ENCODE measurements around the gene MMP28.

MMP28 gene, protein sequence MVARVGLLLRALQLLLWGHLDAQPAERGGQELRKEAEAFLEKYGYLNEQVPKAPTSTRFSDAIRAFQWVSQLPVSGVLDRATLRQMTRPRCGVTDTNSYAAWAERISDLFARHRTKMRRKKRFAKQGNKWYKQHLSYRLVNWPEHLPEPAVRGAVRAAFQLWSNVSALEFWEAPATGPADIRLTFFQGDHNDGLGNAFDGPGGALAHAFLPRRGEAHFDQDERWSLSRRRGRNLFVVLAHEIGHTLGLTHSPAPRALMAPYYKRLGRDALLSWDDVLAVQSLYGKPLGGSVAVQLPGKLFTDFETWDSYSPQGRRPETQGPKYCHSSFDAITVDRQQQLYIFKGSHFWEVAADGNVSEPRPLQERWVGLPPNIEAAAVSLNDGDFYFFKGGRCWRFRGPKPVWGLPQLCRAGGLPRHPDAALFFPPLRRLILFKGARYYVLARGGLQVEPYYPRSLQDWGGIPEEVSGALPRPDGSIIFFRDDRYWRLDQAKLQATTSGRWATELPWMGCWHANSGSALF

DNA sequence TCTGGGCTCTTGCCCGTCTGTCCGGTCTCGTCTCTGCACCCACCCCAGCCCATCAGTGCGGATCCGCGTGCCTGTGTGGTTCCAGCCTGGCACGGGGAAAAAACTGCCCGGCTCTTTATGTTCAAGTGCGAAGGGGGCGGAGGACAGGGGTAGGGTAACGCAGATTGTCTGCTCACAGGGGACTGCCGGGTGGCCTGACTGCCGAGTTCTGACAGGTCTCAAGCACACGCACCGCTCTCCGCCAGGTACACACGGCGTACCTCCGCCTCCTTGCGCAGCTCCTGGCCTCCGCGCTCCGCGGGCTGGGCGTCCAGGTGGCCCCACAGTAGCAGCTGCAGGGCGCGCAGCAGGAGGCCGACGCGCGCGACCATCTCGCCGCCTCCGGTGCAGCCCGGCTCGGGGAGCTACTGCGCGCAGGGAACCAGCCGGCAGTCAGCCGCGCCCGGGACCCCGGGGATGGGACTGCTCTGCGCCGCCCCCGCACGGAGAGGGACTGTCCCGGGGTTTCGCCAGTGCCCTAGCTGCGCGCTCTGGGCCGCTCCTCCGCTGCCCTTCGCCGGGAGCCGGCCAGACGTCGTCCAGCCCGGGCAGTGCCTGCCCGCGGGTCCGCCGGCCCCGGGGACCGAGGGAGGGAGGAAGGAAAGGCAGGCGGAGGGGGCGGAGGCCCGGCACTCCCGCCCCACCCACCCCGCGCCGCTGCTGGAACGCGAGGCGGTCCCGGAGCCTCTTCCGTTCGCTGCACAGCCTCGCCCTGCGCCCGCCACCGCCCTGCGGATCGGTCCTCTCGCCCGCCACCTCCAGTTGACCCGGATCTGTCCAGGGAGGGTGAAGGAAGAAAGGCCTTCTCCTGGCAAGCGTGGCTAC, at the start of gene MMP28:
MMP28 (minus strand) TSS at position 635 of the 864 bp plus-strand sequence; CDS start at position 371, 264 bp downstream.
- DNase-seq, result no peak

DNA sequence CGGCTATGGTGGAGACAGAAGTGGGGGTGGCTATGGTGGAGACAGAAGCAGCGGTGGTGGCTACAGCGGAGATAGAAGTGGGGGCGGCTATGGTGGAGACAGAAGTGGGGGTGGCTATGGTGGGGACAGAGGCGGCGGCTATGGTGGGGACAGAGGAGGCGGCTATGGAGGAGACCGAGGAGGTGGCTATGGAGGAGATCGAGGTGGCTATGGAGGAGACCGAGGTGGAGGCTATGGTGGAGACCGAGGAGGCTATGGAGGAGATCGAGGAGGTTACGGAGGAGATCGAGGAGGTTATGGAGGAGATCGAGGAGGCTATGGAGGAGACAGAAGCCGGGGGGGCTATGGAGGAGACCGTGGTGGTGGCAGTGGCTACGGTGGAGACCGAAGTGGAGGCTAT, 49.1 kb upstream of the MMP28 start:
- no peak for DNase-seq

DNA sequence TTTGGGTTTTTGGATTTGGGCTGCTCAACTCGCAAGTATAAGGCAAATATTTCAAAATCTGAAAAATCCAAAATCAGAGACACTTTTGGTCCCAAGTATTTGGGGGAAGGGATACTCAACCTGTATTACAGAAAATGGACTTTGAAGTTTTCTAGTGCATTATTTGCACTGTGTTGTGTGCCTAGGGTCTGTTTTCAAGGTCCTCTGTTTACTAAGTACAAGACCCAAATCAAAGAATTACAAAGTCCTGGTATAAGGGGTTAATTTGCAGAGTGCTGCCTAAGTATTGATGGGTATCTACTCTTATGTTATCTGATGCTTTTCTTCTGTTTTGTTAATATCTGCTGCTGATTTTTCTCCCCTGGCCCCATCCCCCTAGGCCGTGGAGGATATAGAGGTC, 48.3 kb upstream of the MMP28 start:
- DNase-seq, result no peak

DNA sequence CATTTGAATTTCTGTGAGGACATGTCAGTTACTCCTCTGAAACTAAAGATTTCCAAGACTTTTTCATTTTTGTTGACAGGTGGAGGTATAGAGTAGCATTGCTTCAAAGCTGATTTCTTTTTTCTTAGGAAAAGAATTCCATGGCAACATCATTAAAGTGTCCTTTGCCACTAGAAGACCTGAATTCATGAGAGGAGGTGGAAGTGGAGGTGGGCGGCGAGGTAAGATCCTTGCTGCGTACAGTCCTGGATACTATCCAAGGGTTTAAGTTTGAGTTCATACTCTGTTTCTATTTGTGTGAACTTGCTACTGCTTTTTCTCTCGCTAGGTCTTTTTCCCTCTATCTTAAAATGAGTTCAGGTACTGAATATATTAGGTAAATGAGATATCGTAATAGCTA, 46.8 kb upstream of the MMP28 start:
- DNase-seq, result no peak

DNA sequence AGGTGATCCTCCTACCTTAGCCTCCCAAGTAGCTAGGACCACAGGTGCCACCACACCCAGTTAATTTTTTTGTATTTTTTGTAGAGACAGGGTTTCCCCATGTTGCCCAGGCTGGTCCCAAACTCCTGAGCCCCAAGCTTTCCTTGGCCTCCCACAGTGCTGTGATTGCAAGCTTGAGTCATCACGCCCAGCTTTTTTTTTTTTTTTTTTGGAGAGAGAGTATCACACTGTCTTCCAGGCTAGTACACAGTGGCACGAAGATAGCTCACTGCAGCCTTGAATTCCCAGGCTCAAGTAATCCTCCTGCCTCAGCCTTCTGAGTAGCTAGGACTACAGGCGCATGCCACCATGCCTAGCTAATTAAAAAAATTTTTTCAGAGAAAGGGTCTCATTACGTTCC, 46.1 kb upstream of the MMP28 start:
- DNase-seq, result no peak

DNA sequence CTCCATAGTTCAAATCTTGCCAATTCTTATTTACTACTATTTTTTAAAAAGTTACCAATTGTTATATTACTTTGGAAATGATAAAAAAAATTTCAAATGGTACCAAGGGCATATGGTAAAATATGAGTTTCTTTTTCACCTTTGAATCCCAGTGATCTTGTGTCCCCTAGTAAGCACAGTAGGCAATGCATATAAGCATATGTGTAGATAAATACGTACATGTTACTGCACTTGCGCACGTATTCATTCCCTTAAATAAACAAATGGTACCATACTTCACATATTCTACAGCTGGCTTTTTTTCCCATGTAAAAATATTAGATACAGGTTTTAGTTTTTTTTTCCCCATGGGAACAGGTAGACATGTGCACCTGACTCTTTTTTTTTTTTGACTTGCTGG, 45.7 kb upstream of the MMP28 start:
- DNase-seq, result no peak

DNA sequence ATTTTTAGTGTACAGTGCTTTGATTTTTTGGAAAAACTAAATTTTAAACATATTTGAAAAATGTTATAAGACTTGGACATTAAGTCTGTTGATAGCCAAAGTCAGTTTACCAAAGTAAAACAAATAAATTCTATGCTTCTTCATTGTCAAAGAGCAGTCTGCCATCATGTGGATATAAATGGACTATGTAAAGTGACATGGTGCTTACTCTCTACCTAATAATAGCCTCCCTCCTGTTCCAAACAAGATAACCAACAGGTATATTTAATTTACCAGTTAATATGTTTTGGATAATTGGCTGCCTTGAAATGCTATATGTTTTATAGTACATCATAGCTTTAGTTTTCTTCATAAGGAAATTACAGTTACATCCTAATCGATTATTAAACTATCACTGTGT, 29.8 kb upstream of the MMP28 start:
- DNase-seq, result no peak

DNA sequence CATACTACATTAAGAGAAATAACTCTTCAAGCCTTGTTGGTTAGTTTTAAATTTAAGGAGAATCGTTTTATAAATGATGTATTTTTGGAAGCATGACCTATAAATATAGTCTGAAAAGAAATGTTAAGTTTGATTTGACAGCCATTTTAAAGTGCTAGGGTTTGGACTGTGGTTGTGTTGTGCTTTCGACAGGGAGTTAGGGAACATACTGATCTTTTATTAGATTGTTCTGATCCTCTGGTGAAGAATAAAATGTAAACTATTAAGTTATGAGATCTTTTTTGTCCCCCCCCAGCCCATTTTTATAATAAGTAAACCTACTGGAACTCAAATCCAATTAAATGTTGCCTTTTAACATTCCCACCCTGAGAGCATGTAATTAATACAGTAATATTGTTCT, 25.9 kb upstream of the MMP28 start:
- no peak for DNase-seq

DNA sequence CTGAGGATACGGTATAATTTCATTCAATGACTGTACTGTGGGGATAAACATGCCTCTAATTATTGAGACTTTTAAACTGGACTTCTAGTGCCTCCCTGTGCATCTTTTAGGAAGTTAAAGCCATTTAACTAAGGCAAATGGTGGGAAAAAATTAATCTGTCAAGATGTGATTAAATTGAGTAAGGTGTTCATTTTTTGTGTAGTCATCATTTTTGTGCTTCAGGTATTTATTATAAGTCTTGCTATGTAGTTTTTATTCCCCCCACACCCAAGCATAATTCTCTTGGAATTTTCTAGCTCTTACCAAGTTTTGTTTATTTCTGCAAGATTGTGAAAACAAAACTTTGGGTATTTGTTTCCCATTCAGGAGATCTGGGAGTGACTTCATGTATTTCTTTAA, 24.0 kb upstream of the MMP28 start:
- DNase-seq, result no peak

DNA sequence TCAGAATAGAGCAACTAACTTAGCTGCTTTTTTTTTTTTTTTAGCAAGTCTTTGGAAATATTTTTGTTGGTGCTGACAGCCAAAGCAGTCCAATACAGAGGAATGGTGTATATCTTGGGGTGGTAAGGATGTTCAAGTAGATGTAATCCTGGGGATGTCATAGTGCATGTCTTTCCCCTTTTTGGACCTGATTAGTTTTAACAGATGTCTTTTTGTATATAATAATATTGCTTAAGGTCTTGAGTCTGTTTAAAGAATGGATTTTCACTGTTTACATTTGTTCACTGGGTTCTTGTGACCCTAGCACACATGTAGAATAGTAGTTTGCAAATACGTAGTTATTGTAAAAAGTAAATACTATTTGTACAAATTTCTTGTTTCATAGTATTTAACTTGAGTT, 21.8 kb upstream of the MMP28 start:
- no peak for DNase-seq

DNA sequence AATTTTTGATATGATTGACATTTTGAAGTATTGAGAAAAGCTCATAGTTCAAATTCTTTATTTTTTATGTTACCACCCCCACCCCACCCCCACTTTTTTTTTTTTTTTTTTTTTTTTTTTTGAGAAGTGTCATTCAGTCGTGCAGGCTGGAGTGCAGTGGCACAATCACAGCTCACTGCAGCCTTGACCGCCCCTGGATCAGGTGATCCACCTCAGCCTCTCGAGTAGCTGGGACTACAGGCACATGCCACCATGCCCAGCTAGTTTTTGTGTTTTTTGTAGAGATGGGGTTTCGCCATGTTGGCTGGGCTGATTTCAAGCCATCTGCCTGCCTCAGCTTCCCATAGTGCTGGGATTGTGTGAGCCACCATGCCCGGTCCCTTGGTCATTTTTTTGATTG, 21.3 kb upstream of the MMP28 start:
- DNase-seq, result no peak

DNA sequence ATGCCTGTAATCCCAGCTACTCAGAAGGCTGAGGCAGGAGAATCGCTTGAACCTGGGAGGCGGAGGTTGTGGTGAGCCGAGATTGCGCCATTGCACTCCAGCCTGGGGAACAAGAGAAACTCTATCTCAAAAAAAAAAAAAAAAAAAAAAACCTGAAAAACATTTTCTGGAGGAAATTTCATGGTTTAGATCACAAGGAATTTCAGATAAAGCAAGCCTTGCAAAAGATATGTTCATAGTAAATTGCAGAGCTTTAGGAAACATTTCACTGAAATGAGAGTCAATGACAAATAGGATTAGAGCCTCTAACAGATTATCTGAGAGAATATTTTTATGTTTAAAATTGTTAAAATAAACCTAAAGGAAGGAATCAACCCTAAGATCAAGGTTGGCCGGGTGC, 17.0 kb upstream of the MMP28 start:
- DNase-seq, result no peak

DNA sequence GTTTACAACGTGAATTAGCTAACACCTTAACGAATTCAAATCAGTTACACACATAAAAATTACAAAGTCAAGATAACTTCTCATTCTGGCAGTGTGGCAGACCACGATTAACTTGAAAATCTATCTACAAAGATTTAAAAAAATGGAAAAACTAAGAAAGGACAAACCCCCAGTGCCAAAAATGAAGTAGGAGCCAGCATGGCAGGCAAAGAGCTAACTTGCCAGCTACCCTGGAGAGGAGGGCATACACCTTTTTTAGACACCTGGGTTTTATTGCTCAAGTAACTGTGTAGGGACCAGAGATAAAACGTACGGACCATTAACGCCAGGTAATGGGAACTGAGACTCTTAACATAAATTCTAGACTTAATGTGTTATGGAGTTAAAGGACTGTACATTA, 16.3 kb upstream of the MMP28 start:
- no peak for DNase-seq

DNA sequence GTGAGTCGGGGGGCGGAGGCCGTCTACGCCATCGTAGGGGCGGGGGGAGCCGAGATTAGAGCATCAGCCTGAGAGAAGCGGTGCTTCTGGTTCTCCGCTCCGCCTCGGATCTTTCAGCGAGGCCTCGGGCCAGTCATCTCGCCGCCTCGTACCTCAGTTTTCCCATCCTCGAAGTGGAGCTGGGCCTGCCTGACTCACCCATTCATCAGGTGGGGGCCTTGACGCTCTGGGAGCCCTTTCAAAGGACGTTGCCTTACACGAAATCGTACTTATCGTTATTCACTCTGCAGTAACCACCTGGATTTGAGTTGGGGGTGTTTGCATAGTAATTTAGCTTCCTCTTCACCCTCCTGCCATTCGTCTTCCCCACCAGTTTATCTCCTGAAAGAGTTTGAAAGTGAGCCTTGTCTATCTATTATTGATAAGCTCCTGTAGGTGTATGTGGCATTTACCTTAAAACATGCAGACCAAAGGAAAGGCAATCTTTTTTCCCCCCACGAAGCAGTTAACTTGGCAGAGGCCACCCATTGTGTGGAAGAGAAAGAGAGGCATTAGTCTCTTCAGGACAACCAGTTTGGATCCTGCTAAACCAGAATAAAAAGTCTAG, 14.5 kb upstream of the MMP28 start:
- no peak for DNase-seq

DNA sequence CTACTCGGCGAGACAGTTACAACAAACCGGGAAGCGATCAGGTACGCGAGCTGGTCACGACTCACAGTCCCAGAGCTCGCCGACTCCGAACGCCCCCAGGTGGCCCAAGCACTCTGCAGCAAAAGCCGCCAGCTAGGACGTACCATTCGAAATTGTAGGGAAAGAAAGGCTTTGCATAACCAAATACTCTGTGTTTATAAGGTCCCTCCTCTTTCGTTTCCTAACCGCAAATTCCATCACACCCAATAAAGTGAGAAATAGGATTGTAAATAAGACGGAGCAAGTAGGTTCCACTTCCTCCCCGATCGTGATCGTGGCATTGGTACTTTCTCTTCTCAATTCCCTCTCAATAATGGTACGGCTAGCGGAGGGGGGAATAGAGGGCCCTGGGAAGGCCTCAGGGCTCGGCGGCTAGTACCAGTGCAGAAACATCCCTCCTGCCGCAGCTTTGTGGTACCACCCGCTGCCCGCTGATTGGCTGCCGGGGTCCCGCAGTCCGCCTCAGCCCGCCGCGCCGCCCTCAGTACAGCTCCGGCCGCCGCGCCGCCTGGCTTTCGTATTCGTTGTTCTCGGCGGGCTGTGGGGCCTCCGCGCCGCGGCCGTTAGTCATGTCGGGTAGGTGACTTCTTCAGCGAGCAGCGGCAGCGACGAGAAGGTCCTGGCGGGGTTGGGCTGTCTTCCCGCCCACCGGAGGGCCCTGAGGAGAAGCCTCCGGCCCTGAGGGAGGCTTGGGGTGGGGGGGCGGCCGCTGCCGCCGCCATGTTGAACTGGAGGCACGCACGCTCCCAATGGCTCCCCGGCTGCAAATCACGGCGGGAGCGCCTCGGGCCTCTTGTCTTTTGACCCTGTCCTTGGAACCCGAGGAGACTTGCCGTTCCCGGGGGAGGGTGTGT, 13.8 kb upstream of the MMP28 start, which contains the start of gene TAF15:
TAF15 (plus strand) TSS at position 523 of the 893 bp plus-strand sequence; CDS start at position 609, 86 bp downstream.
- peak; percentile 92 for DNase-seq

DNA sequence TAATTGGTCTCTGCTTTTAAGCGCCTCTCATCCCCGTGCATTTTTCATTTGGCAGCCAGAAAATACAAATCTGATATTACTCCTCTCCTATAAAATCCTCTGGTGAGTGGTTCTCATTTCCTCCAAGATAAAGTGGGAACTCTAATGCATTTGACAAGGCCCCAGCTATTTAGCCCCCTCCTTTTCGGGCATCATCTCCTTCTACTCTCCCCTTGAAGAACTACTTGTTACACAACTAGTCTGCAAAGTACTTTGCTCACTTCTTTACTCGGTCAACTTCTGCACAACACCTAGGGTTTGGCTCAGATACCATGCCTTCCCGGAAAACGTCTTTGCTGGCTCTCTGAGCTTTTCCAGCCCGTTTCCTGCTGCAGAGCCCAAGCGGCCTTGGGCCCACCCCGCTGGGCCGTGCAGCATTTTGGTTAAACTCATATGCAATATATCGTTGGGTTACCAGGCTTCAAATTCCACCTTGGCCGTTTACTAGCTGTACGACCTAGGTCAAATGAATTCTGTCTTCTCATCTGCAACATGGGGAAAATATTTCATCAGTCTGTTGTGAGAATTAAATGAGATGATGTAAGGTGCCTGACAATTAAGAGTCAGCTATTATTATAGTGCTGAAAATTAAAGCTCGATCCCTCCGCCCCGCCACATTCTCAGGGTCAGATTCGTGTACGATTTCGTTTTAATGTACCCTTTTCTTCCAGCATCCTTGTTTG, 13.0 kb upstream of the MMP28 start:
- no peak for DNase-seq

DNA sequence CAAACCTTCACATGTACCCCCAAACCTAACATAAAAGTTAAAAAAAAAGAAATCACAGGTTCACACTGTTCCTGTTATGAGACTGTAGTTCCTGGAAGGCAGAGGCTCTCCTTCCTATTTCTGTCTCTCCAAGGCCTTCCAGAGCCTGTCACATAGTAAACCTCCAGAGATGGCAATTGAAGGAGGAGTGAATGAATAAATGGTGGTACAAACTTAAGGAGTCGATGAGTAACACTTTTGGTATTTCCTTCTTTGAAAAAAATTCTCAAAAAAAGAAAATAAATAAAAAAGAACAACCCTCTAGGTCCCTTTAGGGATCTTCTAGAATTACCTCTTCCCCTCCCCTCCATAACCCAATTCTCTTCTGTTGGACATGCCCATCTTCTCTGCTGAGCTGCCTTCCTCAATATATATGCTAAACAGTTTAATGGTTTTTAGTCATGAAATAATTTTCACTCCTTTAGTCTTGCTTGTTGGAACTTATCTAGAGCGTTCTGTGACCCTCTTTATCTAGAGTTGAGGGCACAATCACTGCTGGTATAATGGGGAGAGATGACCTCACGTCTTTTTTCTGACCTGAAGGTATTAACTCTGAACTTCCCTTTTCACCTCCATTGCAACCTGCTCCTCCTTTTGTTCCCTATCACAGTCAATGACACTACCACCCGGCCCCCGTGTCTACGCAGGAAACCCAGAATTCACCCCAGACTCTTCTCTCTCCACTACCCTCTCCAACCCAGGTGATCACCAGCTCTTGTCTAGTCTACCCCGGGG, 12.1 kb upstream of the MMP28 start:
- no peak for DNase-seq

DNA sequence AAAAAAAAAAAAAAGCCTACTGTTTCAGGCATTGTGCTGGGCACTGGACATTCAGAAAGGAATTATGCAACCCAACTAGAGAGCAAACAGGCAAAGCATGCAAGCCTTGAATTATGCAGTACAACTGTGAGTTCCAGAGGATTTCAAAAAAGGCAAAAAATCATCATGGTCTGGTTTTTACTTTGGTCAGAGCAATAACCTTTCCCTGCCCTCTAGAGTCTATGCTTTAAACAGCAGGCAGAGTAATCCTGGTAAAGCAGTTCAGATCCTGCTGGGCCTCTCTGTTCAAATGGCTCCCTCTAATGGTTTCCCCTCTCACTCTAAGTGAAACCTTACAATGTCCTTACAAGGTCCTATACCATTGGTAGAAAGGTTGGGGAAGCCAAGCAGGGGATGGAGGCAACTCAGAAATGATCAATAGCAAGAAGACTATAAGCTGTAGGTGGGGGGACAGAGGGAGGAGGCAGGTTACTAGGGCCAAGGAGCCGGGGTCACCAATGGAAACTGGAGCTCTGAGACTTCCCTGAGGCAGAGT, 9.3 kb upstream of the MMP28 start:
- DNase-seq, result peak; percentile 13

DNA sequence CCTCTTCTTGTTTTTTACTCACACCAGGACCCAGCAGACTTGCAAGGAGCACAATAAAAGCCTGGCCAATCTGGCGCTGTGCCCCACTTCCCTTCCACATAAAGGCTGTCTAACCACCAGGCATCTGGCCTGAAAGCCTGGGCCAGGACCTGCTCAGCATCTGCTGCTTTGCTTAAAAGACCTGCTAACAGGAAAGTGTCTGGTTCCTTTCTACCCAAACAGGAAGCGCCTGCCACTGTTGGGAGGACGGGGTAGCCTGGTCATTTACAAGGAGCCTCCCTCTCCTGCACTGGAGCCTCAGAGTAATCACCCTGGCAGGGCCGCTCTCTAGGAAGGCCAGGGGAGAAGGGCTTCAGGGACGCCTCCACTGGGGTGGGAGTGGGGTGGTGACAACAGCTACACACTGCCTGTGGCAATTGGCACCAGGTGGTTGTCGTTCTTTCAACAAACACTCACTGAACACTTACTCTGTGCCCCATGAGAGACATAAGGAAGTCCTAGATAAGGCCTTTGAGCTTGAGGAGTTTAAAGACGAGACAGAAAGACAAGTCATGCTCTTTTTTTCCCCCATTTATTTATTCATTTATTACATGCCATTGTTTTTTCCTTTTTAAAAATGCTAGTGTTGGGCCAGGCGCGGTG, 6.3 kb upstream of the MMP28 start:
- DNase-seq, result no peak

DNA sequence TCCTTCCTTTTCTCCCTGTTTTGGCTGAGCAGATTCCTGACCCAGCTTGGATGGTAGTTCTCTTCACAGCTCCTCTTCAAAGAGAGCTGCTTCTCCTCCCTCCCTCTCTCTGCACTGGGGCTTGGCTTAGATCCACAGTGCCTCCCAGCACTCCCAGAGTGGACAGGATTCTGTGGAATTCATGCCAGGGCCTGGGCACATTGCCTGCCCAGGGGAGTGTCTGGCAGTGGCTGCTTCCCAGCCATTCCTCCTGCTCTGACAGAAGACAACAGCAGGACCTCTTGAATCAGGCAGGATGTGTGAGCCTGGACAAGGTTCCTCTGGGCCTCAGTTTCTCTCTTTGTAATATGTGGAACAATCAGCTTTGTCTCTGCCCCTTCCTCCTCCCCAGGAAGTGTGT, 4.5 kb upstream of the MMP28 start:
- DNase-seq, result no peak
